Fibroblast of villous mesenchyme (primary cell): ENCODE data around the gene FAM227B. TPM values are rescaled to one million over a fixed set of nuclear protein-coding genes. Genes with fewer than 3 reads are reported as not detected.
"Not testable (repeated sequence)": the region's sequence is repeated elsewhere in the genome, so short reads cannot be mapped to it uniquely, and the experiment has no call there.

Experiments used
- DNase-seq: peaks from one replicate; pipeline ENCODE4 v3.0.0-alpha.2; 2010; ENCODE audit warnings: low read depth
- H3K4me3 ChIP-seq: 2 replicates; pipeline ENCODE4 v1.5.1; 2011; ENCODE audit warnings: low read depth, mild to moderate bottlenecking, low read length
- total RNA-seq: library from RNA; depleted of rRNA; stranded (reverse); fragments of >200 nt; gene quantifications from 2 replicates; pipeline ENCODE4 v1.2.3, GENCODE V29; 2012
- TF ChIP-seq, protein P1 (sequence below): IDR thresholded peaks from 2 replicates; pipeline ENCODE4 v1.5.1; 2012; ENCODE audit warnings: low read depth, mild to moderate bottlenecking, low read length; ENCODE audit not compliant: insufficient read depth

FAM227B gene
- total RNA-seq, 1 donor = 4.3 TPM

DNA sequence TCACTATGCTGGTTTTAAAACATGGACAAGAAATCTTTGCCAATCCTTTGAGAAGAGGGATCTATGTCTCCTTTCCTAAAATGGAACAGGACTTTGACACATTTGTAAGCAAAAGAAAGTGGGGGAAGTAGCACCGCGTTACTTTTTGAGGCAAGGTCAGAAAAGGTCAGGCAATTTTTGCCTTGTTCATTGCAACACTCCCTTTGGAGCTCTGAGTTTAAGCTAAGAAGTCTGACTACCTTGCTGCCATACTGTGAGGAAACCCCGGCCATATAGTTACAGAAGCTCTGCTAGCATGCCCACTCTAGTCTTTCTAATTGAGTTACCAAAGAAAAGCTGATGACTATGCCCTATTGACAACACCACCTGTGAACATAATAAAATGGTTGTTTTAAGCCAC is 1.4 kb downstream of the FAM227B start:
- DNase-seq = no peak
- TF ChIP-seq, protein P1, sequence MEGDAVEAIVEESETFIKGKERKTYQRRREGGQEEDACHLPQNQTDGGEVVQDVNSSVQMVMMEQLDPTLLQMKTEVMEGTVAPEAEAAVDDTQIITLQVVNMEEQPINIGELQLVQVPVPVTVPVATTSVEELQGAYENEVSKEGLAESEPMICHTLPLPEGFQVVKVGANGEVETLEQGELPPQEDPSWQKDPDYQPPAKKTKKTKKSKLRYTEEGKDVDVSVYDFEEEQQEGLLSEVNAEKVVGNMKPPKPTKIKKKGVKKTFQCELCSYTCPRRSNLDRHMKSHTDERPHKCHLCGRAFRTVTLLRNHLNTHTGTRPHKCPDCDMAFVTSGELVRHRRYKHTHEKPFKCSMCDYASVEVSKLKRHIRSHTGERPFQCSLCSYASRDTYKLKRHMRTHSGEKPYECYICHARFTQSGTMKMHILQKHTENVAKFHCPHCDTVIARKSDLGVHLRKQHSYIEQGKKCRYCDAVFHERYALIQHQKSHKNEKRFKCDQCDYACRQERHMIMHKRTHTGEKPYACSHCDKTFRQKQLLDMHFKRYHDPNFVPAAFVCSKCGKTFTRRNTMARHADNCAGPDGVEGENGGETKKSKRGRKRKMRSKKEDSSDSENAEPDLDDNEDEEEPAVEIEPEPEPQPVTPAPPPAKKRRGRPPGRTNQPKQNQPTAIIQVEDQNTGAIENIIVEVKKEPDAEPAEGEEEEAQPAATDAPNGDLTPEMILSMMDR = no peak
- H3K4me3 ChIP-seq = no peak overlapping the region

- DNase-seq, H3K4me3 ChIP-seq: not testable (repeated sequence)
These were observed 8.4 kb downstream of the FAM227B start for GRCh38 chr15:49612240-49612639.

GRCh38 chr15:49610157-49610918 is 10.3 kb downstream of the FAM227B start:
- TF ChIP-seq, protein P1 = no peak
- no peak overlapping the region for H3K4me3 ChIP-seq
- peak; percentile 80 for DNase-seq

- no peak overlapping the region for H3K4me3 ChIP-seq
- TF ChIP-seq, protein P1 = peak; percentile 23
- no peak for DNase-seq
These were observed 14.0 kb downstream of the FAM227B start for GRCh38 chr15:49606594-49606993.

GRCh38 chr15:49605588-49605987 is 15.0 kb downstream of the FAM227B start:
- TF ChIP-seq, protein P1 = no peak

DNA sequence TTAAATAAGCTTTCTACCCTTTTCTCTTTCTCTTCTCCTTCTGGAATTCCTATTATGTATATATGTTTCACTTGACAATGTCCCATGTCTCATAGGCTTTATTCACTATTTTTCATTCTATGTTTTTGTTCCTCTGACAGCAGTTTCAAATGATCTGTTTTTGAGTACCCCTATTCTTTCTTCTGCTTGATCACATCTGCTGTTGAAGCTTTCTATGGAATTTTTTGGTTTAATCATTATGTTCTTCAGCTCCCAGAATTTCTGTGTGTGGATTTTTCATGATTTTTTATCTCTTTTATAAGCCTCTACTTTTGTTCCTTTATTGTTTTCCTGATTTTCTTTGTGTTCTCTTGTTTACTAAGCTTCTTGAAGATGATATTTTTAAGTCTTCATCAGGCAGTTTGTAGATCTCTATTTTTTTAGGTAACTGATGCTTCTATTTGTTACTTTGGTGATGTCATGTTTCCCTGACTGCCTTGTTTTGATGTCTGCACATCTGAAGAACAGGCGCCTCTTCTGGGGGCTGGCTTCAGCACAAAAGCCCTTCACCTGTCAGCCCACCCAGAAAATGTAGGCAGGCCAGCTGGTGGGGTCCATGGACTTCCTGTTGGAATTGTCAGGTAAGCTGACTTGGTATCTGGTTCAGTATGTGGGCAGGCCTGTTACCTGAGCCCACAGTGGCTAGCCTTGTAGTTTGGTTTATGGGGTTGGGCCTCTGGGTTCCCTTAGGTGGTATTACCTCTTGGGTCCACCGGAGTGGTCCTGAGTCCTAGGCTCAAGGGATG is 15.8 kb downstream of the FAM227B start:
- TF ChIP-seq, protein P1 = no peak
- H3K4me3 ChIP-seq = no peak overlapping the region
- DNase-seq = no peak

More at GRCh38 chr15:49605588-49605987, 15.0 kb downstream of the FAM227B start:
- DNase-seq = no peak
- H3K4me3 ChIP-seq = no peak overlapping the region

GRCh38 chr15:49592829-49593316 is 27.7 kb downstream of the FAM227B start:
- not testable (repeated sequence) for H3K4me3 ChIP-seq, DNase-seq
